H9 (cell line): Measurements from ENCODE around the gene DGKH. TPM values are rescaled to one million over a fixed set of nuclear protein-coding genes. Genes with fewer than 3 reads are reported as not detected.

Source experiments
- DNase-seq: peaks from one replicate; pipeline ENCODE4 v3.0.0-alpha.2; 2017
- H2AFZ ChIP-seq: one replicate; pipeline ENCODE4 v1.6.1; 2013; ENCODE audit warnings: mild to moderate bottlenecking, low read length, control low read depth, moderate library complexity
- H2AK5ac ChIP-seq: 2 replicates; pipeline ENCODE4 v1.6.1; 2013; ENCODE audit warnings: low read length, control low read depth, mixed read lengths; ENCODE audit not compliant: insufficient read length
- H2BK120ac ChIP-seq: one replicate; pipeline ENCODE4 v1.6.1; 2013; ENCODE audit warnings: low read depth, mild to moderate bottlenecking, low read length, control low read depth, inconsistent platforms; ENCODE audit not compliant: poor library complexity, severe bottlenecking
- H2BK12ac ChIP-seq: 2 replicates; pipeline ENCODE4 v1.6.1; 2013; ENCODE audit warnings: low read length, control low read depth, mixed read lengths, low read depth; ENCODE audit not compliant: insufficient read length
- H2BK15ac ChIP-seq: 2 replicates; pipeline ENCODE4 v1.6.1; 2013; ENCODE audit warnings: low read depth, low read length, control low read depth
- H2BK20ac ChIP-seq: one replicate; pipeline ENCODE4 v1.6.1; 2013; ENCODE audit warnings: low read depth, mild to moderate bottlenecking, low read length, control low read depth, inconsistent platforms; ENCODE audit not compliant: poor library complexity, severe bottlenecking
- H2BK5ac ChIP-seq: 2 replicates; pipeline ENCODE4 v1.6.1; 2013; ENCODE audit warnings: low read length, control low read depth, mixed read lengths; ENCODE audit not compliant: insufficient read length
- H3K14ac ChIP-seq: 2 replicates; pipeline ENCODE4 v1.6.1; 2013; ENCODE audit warnings: low read length, control low read depth; ENCODE audit not compliant: insufficient read depth
- H3K18ac ChIP-seq: 2 replicates; pipeline ENCODE4 v1.6.1; 2013; ENCODE audit warnings: low read depth, mild to moderate bottlenecking, mixed read lengths, low read length, control low read depth; ENCODE audit not compliant: insufficient read length
- H3K23ac ChIP-seq: 2 replicates; pipeline ENCODE4 v1.6.1; 2013; ENCODE audit warnings: low read length, control low read depth, mixed read lengths, low read depth; ENCODE audit not compliant: insufficient read length
- H3K23me2 ChIP-seq: 2 replicates; pipeline ENCODE4 v1.6.1; 2013; ENCODE audit warnings: low read depth, mild to moderate bottlenecking, mixed read lengths, low read length, control low read depth; ENCODE audit not compliant: insufficient read length, poor library complexity, severe bottlenecking
- H3K27ac ChIP-seq: 2 replicates; pipeline ENCODE4 v1.5.1; 2013; ENCODE audit warnings: low read length, control low read depth, mixed read lengths, low read depth; ENCODE audit not compliant: insufficient read length
- H3K27me3 ChIP-seq: 2 replicates; pipeline ENCODE4 v1.6.1; 2013; ENCODE audit warnings: low read length, control low read depth, inconsistent platforms; ENCODE audit not compliant: insufficient read depth
- H3K4ac ChIP-seq: 2 replicates; pipeline ENCODE4 v1.6.1; 2013; ENCODE audit warnings: low read depth, mild to moderate bottlenecking, control low read depth, inconsistent platforms, low read length, moderate library complexity
- H3K4me1 ChIP-seq: 2 replicates; pipeline ENCODE4 v1.6.1; 2013; ENCODE audit warnings: low read length, control low read depth, inconsistent platforms; ENCODE audit not compliant: insufficient read depth
- H3K4me2 ChIP-seq: 2 replicates; pipeline ENCODE4 v1.6.1; 2013; ENCODE audit warnings: low read length, control low read depth, mixed read lengths; ENCODE audit not compliant: insufficient read length, insufficient read depth
- H3K56ac ChIP-seq: 2 replicates; pipeline ENCODE4 v1.6.1; 2013; ENCODE audit warnings: low read depth, mild to moderate bottlenecking, mixed read lengths, low read length, control low read depth; ENCODE audit not compliant: insufficient read length
- H3K79me1 ChIP-seq: 2 replicates; pipeline ENCODE4 v1.6.1; 2013; ENCODE audit warnings: low read depth, mild to moderate bottlenecking, moderate library complexity, low read length, control low read depth, inconsistent platforms; ENCODE audit not compliant: insufficient read depth, poor library complexity, severe bottlenecking
- H3K79me2 ChIP-seq: 2 replicates; pipeline ENCODE4 v1.6.1; 2013; ENCODE audit warnings: low read length, control low read depth, inconsistent platforms; ENCODE audit not compliant: insufficient read depth
- H3K9ac ChIP-seq: 2 replicates; pipeline ENCODE4 v1.6.1; 2013; ENCODE audit warnings: low read length, control low read depth, mixed read lengths; ENCODE audit not compliant: insufficient read length; ENCODE audit errors: extremely low read depth
- H3K9me3 ChIP-seq: one replicate; pipeline ENCODE4 v1.6.1; 2013; ENCODE audit warnings: low read depth, low read length, inconsistent platforms; ENCODE audit not compliant: control insufficient read depth
- H3T11ph ChIP-seq: one replicate; pipeline ENCODE4 v1.6.1; 2013; ENCODE audit warnings: mild to moderate bottlenecking, low read length, control low read depth, inconsistent platforms
- H4K20me1 ChIP-seq: one replicate; pipeline ENCODE4 v1.6.1; 2013; ENCODE audit not compliant: control insufficient read depth, insufficient read length, insufficient read depth
- H4K5ac ChIP-seq: 2 replicates; pipeline ENCODE4 v1.6.1; 2013; ENCODE audit warnings: low read depth, mild to moderate bottlenecking, mixed read lengths, low read length, control low read depth; ENCODE audit not compliant: insufficient read length
- H4K8ac ChIP-seq: replicated peaks from 2 replicates; pipeline ENCODE4 v1.6.1; 2013; ENCODE audit warnings: low read length, control low read depth, mixed read lengths, low read depth; ENCODE audit not compliant: insufficient read length
- H4K91ac ChIP-seq: 2 replicates; pipeline ENCODE4 v1.6.1; 2013; ENCODE audit warnings: low read depth, mild to moderate bottlenecking, moderate library complexity, mixed read lengths, low read length, control low read depth; ENCODE audit not compliant: insufficient read length
- H3K27ac Mint-ChIP-seq, 3 experiments: 2 replicates in 2 of 3; 3 replicates in 1 of 3; pipeline ENCODE4 v1.8.0; 2020 to 2021; ENCODE audit warnings: mixed read lengths in 3 of 3, mild to moderate bottlenecking in 1 of 3, moderate library complexity in 1 of 3
- H3K27me3 Mint-ChIP-seq: 2 replicates; pipeline ENCODE4 v1.8.0; 2021; ENCODE audit warnings: low read depth, mild to moderate bottlenecking, moderate library complexity, mixed read lengths
- H3K36me3 Mint-ChIP-seq, 3 experiments: 2 replicates in 2 of 3; 3 replicates in 1 of 3; pipeline ENCODE4 v1.8.0; 2020 to 2021; ENCODE audit warnings: low read depth in 3 of 3, mixed read lengths in 3 of 3; ENCODE audit not compliant: insufficient read depth in 1 of 3
- H3K4me1 Mint-ChIP-seq, 2 experiments: 2 replicates each; pipeline ENCODE4 v1.8.0; 2020; ENCODE audit warnings: mixed read lengths in 2 of 2
- H3K4me3 Mint-ChIP-seq, 2 experiments: 2 replicates in 1 of 2; 3 replicates in 1 of 2; pipeline ENCODE4 v1.8.0; 2020 to 2021; ENCODE audit warnings: mild to moderate bottlenecking in 2 of 2, mixed read lengths in 2 of 2, moderate library complexity in 1 of 2
- H3K9me3 Mint-ChIP-seq, 2 experiments: 2 replicates in 1 of 2; 3 replicates in 1 of 2; pipeline ENCODE4 v1.8.0; 2020; ENCODE audit warnings: mild to moderate bottlenecking in 2 of 2, mixed read lengths in 2 of 2, moderate library complexity in 1 of 2
- WGBS: extraction: QIAGEN DNeasy Blood & Tissue Kit; methylation state at CpG from one replicate; pipeline ENCODE4 v1.1.7; 2013; ENCODE audit warnings: missing lambda C conversion rate, low lambda C conversion rate, mixed read lengths; ENCODE audit not compliant: insufficient read length; ENCODE audit errors: extremely low coverage; 5-methylcytosine and 5-hydroxymethylcytosine counted together
- total RNA-seq: library from RNA; stranded (reverse); gene quantifications from 2 replicates; pipeline ENCODE4 v1.2.1, GENCODE V29; 2021
- TF ChIP-seq, protein P1 (sequence below): fragments of 200-600 bp; sonication (generic); conservative IDR thresholded peaks from 3 replicates; pipeline ENCODE4 v1.8.0; 2021; ENCODE audit warnings: antibody characterized with exemption, mild to moderate bottlenecking

DGKH gene
- total RNA-seq, 1 experiment from 2014 or later, result 8.6 TPM

DNA sequence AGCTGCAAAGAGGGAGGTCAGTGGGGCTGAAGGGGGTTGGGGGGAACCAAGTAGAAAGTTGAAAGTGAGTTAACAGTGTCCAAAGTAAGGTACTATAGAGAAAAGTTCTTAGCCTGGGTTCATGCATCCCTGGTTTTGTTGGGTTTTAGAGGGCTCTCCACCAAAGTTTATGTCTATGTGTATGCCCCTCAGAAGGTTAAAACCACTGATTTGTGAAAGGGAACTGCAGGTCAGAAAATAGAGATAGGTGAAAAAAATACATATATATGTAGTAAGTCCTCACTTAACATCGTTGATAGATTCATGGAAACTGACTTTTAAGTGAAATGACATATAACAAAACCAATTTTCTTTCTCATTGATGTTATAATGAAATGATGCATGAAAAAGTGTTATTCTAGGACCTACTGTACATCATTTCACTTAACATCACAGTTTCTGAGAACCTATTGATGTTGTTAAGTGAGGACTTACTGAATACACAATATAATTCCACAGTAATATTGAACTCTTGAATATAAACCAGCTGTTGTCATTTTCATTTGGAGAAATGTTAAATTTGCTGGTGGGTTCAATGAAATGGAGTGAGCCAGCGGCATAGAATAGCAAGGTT, 9.6 kb downstream of the DGKH start:
- Histone ChIP-seq H3K4me1 (no peaks in the 10 kb centered on the region), H3K9ac (no peak overlapping the region), H3K18ac (no peak overlapping the region), H4K20me1 (no peaks in the 10 kb centered on the region), H3K14ac (no peak overlapping the region), H3K27ac (no peak overlapping the region), H2BK15ac (no peak overlapping the region), H3K9me3 (no peaks in the 10 kb centered on the region), H2BK20ac (no peak overlapping the region), H3K4ac (no peak overlapping the region), H3K23ac (no peak overlapping the region), H2AK5ac (no peak overlapping the region), H2AFZ (no peak overlapping the region), H3K79me2 (no peaks in the 10 kb centered on the region), H2BK5ac (no peak overlapping the region), H4K91ac (no peak overlapping the region), H3K27me3 (no peaks in the 10 kb centered on the region), H4K8ac (no peak overlapping the region), H3K23me2 (no peaks in the 10 kb centered on the region), H3K4me2 (no peak overlapping the region), H3K79me1 (no peaks in the 10 kb centered on the region), H3T11ph (no peak overlapping the region), H2BK120ac (no peak overlapping the region), H4K5ac (no peak overlapping the region), H3K56ac (no peak overlapping the region), H2BK12ac (no peak overlapping the region)
- H3K4me1 Mint-ChIP-seq, result peaks cover 1 to 2% of the 10 kb centered on the region in 2 experiments; a peak in 3 of 4 replicates
- no CpG with 5 or more reads among the region's 2 CpGs for WGBS
- H3K27ac Mint-ChIP-seq, result no peak overlapping the region; a peak in 1 of 7 replicates
- H3K27me3 Mint-ChIP-seq, result no peaks in the 10 kb centered on the region
- no peak overlapping the region for H3K4me3 Mint-ChIP-seq
- DNase-seq, result no peak
- TF ChIP-seq, protein P1, sequence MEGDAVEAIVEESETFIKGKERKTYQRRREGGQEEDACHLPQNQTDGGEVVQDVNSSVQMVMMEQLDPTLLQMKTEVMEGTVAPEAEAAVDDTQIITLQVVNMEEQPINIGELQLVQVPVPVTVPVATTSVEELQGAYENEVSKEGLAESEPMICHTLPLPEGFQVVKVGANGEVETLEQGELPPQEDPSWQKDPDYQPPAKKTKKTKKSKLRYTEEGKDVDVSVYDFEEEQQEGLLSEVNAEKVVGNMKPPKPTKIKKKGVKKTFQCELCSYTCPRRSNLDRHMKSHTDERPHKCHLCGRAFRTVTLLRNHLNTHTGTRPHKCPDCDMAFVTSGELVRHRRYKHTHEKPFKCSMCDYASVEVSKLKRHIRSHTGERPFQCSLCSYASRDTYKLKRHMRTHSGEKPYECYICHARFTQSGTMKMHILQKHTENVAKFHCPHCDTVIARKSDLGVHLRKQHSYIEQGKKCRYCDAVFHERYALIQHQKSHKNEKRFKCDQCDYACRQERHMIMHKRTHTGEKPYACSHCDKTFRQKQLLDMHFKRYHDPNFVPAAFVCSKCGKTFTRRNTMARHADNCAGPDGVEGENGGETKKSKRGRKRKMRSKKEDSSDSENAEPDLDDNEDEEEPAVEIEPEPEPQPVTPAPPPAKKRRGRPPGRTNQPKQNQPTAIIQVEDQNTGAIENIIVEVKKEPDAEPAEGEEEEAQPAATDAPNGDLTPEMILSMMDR, result no peak
- peaks cover 0 to 5% (median 0%) of the 10 kb centered on the region in 3 experiments; a peak in 3 of 7 replicates for H3K36me3 Mint-ChIP-seq
- H3K9me3 Mint-ChIP-seq, result no peaks in the 10 kb centered on the region; a peak in 1 of 5 replicates
